Hepatocyte (in vitro differentiated cells): ENCODE results near the gene BRSK1. TPM values are rescaled to one million over a fixed set of nuclear protein-coding genes. Genes with fewer than 3 reads are reported as not detected.

ENCODE experiments used
- DNase-seq: peaks from one replicate; pipeline ENCODE4 v3.0.0-alpha.2; 2016; ENCODE audit warnings: low spot score
- H2AFZ ChIP-seq: fragments of 200-600 bp; sonication (generic); 2 replicates; pipeline ENCODE4 v1.6.0; 2016; ENCODE audit warnings: antibody characterized with exemption, mild to moderate bottlenecking
- H3K27ac ChIP-seq: fragments of 200-600 bp; sonication (generic); 2 replicates; pipeline ENCODE4 v1.5.1; 2016; ENCODE audit warnings: mild to moderate bottlenecking
- H3K27me3 ChIP-seq: fragments of 200-600 bp; sonication (generic); 2 replicates; pipeline ENCODE4 v1.6.1; 2016
- H3K36me3 ChIP-seq: fragments of 200-600 bp; sonication (generic); replicated peaks from 2 replicates; pipeline ENCODE4 v1.5.1; 2016; ENCODE audit warnings: low read depth; ENCODE audit not compliant: insufficient read depth
- H3K4me1 ChIP-seq: fragments of 200-600 bp; sonication (generic); 2 replicates; pipeline ENCODE4 v1.5.1; 2016; ENCODE audit warnings: mild to moderate bottlenecking, moderate library complexity; ENCODE audit not compliant: insufficient read depth
- H3K4me2 ChIP-seq: fragments of 200-600 bp; sonication (generic); 2 replicates; pipeline ENCODE4 v1.6.0; 2016
- H3K4me3 ChIP-seq: fragments of 200-600 bp; sonication (generic); 2 replicates; pipeline ENCODE4 v1.5.1; 2016; ENCODE audit warnings: mild to moderate bottlenecking
- H3K79me2 ChIP-seq: fragments of 200-600 bp; sonication (generic); 2 replicates; pipeline ENCODE4 v1.6.0; 2017; ENCODE audit warnings: mild to moderate bottlenecking
- H3K9me2 ChIP-seq: fragments of 200-600 bp; sonication (generic); replicated peaks from 2 replicates; pipeline ENCODE4 v1.6.0; 2017; ENCODE audit warnings: mild to moderate bottlenecking; ENCODE audit not compliant: insufficient read depth
- H3K9me3 ChIP-seq: fragments of 200-600 bp; sonication (generic); 2 replicates; pipeline ENCODE4 v1.5.1; 2016; ENCODE audit warnings: low read depth, mild to moderate bottlenecking
- H4K20me1 ChIP-seq: fragments of 200-600 bp; sonication (generic); 2 replicates; pipeline ENCODE4 v1.6.0; 2016; ENCODE audit warnings: mild to moderate bottlenecking; ENCODE audit not compliant: insufficient read depth, poor library complexity, severe bottlenecking
- CTCF ChIP-seq: fragments of 200-600 bp; sonication (generic); IDR thresholded peaks from 2 replicates; pipeline ENCODE4 v1.5.1; 2016; ENCODE audit warnings: antibody characterized with exemption, mild to moderate bottlenecking; ENCODE audit not compliant: poor library complexity
- EZH2 ChIP-seq: fragments of 200-600 bp; sonication (generic); IDR thresholded peaks from 2 replicates; pipeline ENCODE4 v1.6.1; 2016; ENCODE audit warnings: antibody characterized with exemption, mild to moderate bottlenecking, borderline replicate concordance
- EZH2phosphoT487 ChIP-seq: fragments of 200-600 bp; sonication (generic); IDR thresholded peaks from one replicate; pipeline ENCODE4 v1.6.1; 2018; ENCODE audit warnings: antibody characterized with exemption, mild to moderate bottlenecking, low read depth, moderate library complexity; ENCODE audit not compliant: unreplicated experiment, severe bottlenecking
- WGBS: methylation state at CpG from one replicate; pipeline ENCODE4 v1.1.6; 2016; ENCODE audit warnings: low lambda C conversion rate; ENCODE audit errors: missing lambda C conversion rate; 5-methylcytosine and 5-hydroxymethylcytosine counted together
- polyA plus RNA-seq: library from polyadenylated mRNA; unstranded; fragments of >200 nt; fragmentation: Nextera tagmentation; extraction: Ambion mirVana; gene quantifications from 2 replicates; pipeline ENCODE4 v1.2.1, GENCODE V29; 2016
- total RNA-seq: library from RNA; depleted of rRNA; stranded (reverse); fragments of >200 nt; gene quantifications from 2 replicates; pipeline ENCODE4 v1.2.3, GENCODE V29; 2014

BRSK1 gene
- total and polyA plus RNA-seq, 2 experiments from 2014 or later: 2.4 to 13.2 TPM

DNA sequence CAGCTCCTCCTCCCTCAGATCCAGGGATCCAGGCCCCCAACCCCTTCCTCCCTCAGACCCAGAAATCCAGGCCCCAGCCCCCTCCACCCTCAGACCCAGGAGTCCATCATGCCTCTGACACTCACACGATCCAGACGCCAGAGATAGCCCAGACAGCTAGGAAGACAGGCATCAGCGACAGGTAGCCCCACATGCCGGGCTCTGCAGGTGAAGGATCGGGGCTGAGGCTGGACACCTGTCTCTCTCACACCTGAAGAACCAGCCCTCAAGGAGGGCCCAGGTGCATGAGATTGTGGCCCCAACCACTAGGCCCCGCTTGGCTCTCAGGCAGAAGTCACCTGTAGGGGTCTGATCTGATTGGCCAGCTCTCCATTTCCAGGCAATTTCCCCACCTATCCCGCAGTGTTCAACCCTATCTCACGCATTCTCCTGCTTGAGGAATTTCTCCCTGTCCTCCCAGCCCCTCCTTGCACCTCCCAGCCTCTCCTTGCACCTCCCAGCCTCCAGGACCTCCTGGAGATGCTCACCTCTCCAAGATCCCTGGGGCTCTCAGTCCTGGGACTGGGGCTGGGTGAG, 37.1 kb downstream of the BRSK1 start:
- Histone ChIP-seq H3K4me2 (peak overlapping the region; percentile 78), H3K9me3 (no peaks in the 10 kb centered on the region), H3K4me3 (no peak overlapping the region), H3K9me2 (no peaks in the 10 kb centered on the region), H3K27me3 (no peaks in the 10 kb centered on the region), H4K20me1 (no peaks in the 10 kb centered on the region), H3K79me2 (no peaks in the 10 kb centered on the region), H3K4me1 (peaks cover 6% of the 10 kb centered on the region), H3K36me3 (no peaks in the 10 kb centered on the region), H2AFZ (no peak overlapping the region), H3K27ac (peak overlapping the region; percentile 75)
- no peak for DNase-seq
- whole genome bisulfite sequencing: 71% methylated on average over 8 of the region's 8 CpGs
- TF ChIP-seq CTCF (no peak), EZH2phosphoT487 (no peak), EZH2 (no peak)

DNA sequence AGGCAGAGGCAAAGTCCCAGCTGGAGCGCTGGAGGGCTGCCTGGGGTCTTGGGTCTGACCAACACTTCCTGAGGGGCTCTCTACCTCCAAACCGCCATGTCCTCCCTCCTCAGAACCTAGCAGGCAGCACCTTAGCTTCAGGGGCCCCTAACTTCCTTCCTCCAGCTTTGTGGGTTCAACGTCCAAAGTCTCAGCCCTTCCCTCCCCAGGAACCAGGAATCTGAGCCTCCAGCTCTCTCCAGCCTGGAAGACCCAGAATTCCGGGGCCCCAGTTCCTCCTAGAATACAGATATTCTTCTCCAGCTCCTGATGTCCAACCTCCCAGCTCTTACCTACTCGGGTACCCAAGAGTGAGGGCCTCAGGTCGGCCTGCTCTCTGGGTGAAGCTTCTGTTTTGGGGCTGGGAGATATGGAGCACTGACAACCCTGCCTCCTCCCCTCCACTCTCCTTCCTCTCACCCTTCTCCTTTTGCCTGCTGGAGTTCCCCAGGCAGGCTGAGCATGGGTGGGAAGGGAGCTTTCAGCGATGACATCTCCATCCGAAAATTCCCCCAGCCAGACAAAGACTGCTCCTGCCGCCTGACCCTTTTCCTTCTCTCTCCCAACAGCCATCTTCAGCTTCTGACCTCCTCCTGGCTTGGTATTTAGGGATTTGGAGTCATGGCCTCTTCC, 37.8 kb downstream of the BRSK1 start:
- no peak overlapping the region for H2AFZ ChIP-seq
- H4K20me1 ChIP-seq: no peaks in the 10 kb centered on the region
- 82% methylated on average over 9 of the region's 9 CpGs for WGBS
- no peaks in the 10 kb centered on the region for H3K79me2 ChIP-seq
- peak; percentile 44 for DNase-seq
- peak overlapping the region; percentile 78 for H3K4me2 ChIP-seq
- no peaks in the 10 kb centered on the region for H3K9me2 ChIP-seq
- H3K27ac ChIP-seq: peak overlapping the region; percentile 75
- H3K4me3 ChIP-seq: no peak overlapping the region
- no peaks in the 10 kb centered on the region for H3K27me3 ChIP-seq
- TF ChIP-seq CTCF: no peak
- no peak for TF ChIP-seq EZH2phosphoT487
- TF ChIP-seq EZH2: no peak
- H3K9me3 ChIP-seq: no peaks in the 10 kb centered on the region
- peaks cover 6% of the 10 kb centered on the region for H3K4me1 ChIP-seq
- no peaks in the 10 kb centered on the region for H3K36me3 ChIP-seq

DNA sequence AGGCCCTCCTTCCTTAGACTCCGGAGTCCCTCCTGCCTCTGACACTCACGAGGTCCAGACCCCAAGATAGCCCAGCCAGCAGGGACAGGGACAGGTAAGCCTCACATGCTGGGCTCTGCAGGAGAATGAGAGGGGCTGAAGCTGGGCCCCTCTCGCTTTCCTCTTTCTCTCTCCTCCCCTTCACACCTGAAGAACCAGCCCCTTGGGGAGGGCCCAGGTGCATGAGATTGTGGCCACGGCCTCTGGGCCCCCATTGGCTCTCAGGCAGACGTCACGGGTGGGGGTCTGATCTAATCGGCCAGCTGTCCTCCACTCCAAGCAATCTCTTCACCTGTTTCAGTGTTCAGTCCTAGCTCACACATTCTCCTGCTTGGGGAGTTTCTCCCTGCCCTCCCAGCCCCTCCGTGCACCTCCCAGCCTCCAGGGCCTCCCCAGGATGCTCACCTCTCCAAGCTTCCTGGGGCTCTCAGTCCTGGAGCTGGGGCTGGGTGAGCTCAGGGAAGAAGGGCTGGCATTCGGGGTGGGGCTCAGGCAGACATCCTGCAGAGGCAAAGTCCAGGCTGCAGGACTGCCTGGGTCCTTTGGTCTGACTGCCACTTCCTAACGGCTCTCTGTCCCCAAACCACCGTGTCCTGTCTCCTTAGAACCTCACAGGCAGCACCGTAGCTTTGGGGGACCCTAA, 38.5 kb downstream of the BRSK1 start:
- Histone ChIP-seq H3K79me2 (no peaks in the 10 kb centered on the region), H3K9me3 (no peaks in the 10 kb centered on the region), H4K20me1 (no peaks in the 10 kb centered on the region), H3K4me2 (peak overlapping the region; percentile 78), H3K4me3 (no peak overlapping the region), H3K9me2 (no peaks in the 10 kb centered on the region), H3K4me1 (peaks cover 6% of the 10 kb centered on the region), H2AFZ (no peak overlapping the region), H3K27me3 (no peaks in the 10 kb centered on the region), H3K27ac (peak overlapping the region; percentile 75), H3K36me3 (no peaks in the 10 kb centered on the region)
- no peak for TF ChIP-seq EZH2
- TF ChIP-seq EZH2phosphoT487: no peak
- no peak for TF ChIP-seq CTCF
- WGBS: 61% methylated on average over 12 of the region's 12 CpGs
- peak; percentile 59 for DNase-seq
